Esophagus muscularis mucosa (tissue), 4 donors: ENCODE results near the gene CYP26B1. TPM values are rescaled to one million over a fixed set of nuclear protein-coding genes. Genes with fewer than 3 reads are reported as not detected.

Experiments
- DNase-seq: peaks from one replicate; pipeline ENCODE4 v3.0.0-alpha.2; 2017; ENCODE audit errors: extremely low spot score
- H3K27ac ChIP-seq, 4 donors: fragments of 200-600 bp; sonication (generic); replicated peaks in 1 of 4; 1 replicate in 3 of 4; 2 replicates in 1 of 4; pipeline ENCODE4 v1.5.1; 2016 to 2019; ENCODE audit warnings: mild to moderate bottlenecking in 1 of 4
- H3K27me3 ChIP-seq, 4 donors: fragments of 200-600 bp; sonication (generic); one replicate each; pipeline versions ENCODE4 v1.5.1 to v1.6.0; 2016 to 2019
- H3K36me3 ChIP-seq, 4 donors: fragments of 200-600 bp; sonication (generic); one replicate each; pipeline ENCODE4 v1.5.1; 2016 to 2019
- H3K4me1 ChIP-seq, 4 donors: fragments of 200-600 bp; sonication (generic); one replicate each; pipeline ENCODE4 v1.5.1; 2016 to 2019
- H3K4me3 ChIP-seq, 4 donors: fragments of 200-600 bp; sonication (generic); 1 replicate in 2 of 4; 2 replicates in 2 of 4; pipeline ENCODE4 v1.5.1; 2016 to 2019; ENCODE audit warnings: mild to moderate bottlenecking in 4 of 4, moderate library complexity in 1 of 4
- H3K9me3 ChIP-seq, 4 donors: fragments of 200-600 bp; sonication (generic); 1 replicate in 3 of 4; 2 replicates in 1 of 4; pipeline ENCODE4 v1.5.1; 2016 to 2019
- EP300 ChIP-seq: sonication (generic); formaldehyde crosslinking; IDR thresholded peaks from one replicate; pipeline ENCODE4 v1.6.1; 2017; ENCODE audit warnings: antibody characterized with exemption
- POLR2A ChIP-seq: fragments of 450-650 bp; IDR thresholded peaks from one replicate; pipeline ENCODE4 v1.6.1; 2017; ENCODE audit warnings: antibody characterized with exemption, moderate library complexity, mild to moderate bottlenecking, low read depth
- POLR2AphosphoS5 ChIP-seq, 2 donors: sonication (generic); formaldehyde crosslinking; IDR thresholded peaks; one replicate each; pipeline ENCODE4 v1.6.1; 2017; ENCODE audit warnings: antibody characterized with exemption in 2 of 2
- WGBS: methylation state at CpG from one replicate; pipeline ENCODE4 v1.1.5; 2018; 5-methylcytosine and 5-hydroxymethylcytosine counted together
- intact Hi-C: fragments of 100-400 bp; cut with DNase I; formaldehyde crosslinking; loops from one replicate; pipeline ENCODE4 v1.15.1; 2023
- total RNA-seq, 4 donors: library from RNA; depleted of rRNA; stranded (reverse); fragments of >200 nt; gene quantifications; one replicate each; pipeline versions ENCODE4 v1.1.0 to v1.2.1, GENCODE V29; 2016
- TF ChIP-seq, protein P1 (sequence below), 3 experiments: fragments of 200-600 bp in 2 of 3; fragments of 450-650 bp in 1 of 3; sonication (generic) in 2 of 3; IDR thresholded peaks; one replicate each; pipeline ENCODE4 v1.5.1; 2017 to 2019; ENCODE audit warnings: antibody characterized with exemption in 3 of 3, mild to moderate bottlenecking in 2 of 3, moderate library complexity in 1 of 3

CYP26B1 gene
- total RNA-seq, 4 donors from 2014 or later, result 1.2 to 3.6 (median 2.4) TPM

DNA sequence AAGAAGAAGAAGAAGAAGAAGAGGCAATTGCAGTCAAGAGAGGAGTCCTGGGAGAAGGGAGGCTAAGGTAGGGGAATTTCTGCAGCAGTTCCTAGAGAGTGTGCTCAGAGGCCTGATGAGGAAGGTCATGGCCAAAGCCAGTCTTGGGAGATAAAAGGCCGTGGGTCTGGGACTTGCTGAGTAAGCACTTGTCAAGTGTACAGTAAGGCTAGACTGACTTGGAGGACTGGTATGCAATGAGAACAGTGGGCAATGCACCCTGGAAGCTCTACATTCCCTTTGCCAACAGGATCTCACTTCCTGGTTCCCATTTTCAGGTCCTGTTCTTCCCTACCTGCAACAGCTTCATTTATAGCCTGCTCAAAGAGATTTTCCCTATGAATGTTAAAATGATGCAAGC, 28.6 kb upstream of the CYP26B1 start:
- peaks cover 0 to 46% (median 37%) of the 10 kb centered on the region in 4 donors for H3K36me3 ChIP-seq
- H3K27me3 ChIP-seq, result no peaks in the 10 kb centered on the region
- no peaks in the 10 kb centered on the region for H3K4me1 ChIP-seq
- peak; percentile 68 for DNase-seq
- intact Hi-C loops, result no loop called here
- TF ChIP-seq, protein P1, sequence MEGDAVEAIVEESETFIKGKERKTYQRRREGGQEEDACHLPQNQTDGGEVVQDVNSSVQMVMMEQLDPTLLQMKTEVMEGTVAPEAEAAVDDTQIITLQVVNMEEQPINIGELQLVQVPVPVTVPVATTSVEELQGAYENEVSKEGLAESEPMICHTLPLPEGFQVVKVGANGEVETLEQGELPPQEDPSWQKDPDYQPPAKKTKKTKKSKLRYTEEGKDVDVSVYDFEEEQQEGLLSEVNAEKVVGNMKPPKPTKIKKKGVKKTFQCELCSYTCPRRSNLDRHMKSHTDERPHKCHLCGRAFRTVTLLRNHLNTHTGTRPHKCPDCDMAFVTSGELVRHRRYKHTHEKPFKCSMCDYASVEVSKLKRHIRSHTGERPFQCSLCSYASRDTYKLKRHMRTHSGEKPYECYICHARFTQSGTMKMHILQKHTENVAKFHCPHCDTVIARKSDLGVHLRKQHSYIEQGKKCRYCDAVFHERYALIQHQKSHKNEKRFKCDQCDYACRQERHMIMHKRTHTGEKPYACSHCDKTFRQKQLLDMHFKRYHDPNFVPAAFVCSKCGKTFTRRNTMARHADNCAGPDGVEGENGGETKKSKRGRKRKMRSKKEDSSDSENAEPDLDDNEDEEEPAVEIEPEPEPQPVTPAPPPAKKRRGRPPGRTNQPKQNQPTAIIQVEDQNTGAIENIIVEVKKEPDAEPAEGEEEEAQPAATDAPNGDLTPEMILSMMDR (IDR thresholded peaks at IDR 0.05), result no peak
- TF ChIP-seq EP300 (no peak), POLR2AphosphoS5 (IDR thresholded peaks at IDR 0.05) (no peak), POLR2A (no peak)
- H3K4me3 ChIP-seq, result no peak overlapping the region
- WGBS, result 74% methylated on average over 1 of the region's 1 CpG
- no peak overlapping the region for H3K27ac ChIP-seq
- H3K9me3 ChIP-seq, result no peaks in the 10 kb centered on the region

DNA sequence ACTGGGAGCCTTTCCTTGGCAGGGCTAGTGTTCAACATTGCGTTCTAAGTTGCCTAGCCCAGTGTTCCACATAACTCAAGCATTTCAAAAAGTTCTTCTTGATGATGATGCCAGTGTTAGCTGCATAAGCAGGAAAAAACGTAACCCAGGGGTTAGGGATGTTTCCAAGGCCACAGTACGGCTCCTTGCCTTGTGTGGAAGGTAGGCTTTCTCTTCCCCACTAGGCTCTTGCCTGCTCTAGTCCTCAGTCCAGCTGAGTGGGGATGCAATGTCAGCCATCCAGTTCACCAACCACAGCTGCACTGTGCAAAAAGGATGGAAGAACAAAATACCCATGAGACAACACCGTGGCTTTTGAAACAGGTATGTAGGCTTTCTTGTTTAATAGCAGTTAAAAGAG, 28.0 kb upstream of the CYP26B1 start:
- H3K9me3 ChIP-seq, result no peaks in the 10 kb centered on the region
- H3K27ac ChIP-seq, result no peak overlapping the region
- no peak overlapping the region for H3K4me3 ChIP-seq
- H3K36me3 ChIP-seq, result peaks cover 0 to 46% (median 37%) of the 10 kb centered on the region in 4 donors
- no peaks in the 10 kb centered on the region for H3K27me3 ChIP-seq
- WGBS, result 91% methylated on average over 4 of the region's 4 CpGs
- DNase-seq, result peak; percentile 62
- no peaks in the 10 kb centered on the region for H3K4me1 ChIP-seq
- intact Hi-C loops, result no loop called here
- TF ChIP-seq POLR2AphosphoS5 (IDR thresholded peaks at IDR 0.05), result no peak

DNA sequence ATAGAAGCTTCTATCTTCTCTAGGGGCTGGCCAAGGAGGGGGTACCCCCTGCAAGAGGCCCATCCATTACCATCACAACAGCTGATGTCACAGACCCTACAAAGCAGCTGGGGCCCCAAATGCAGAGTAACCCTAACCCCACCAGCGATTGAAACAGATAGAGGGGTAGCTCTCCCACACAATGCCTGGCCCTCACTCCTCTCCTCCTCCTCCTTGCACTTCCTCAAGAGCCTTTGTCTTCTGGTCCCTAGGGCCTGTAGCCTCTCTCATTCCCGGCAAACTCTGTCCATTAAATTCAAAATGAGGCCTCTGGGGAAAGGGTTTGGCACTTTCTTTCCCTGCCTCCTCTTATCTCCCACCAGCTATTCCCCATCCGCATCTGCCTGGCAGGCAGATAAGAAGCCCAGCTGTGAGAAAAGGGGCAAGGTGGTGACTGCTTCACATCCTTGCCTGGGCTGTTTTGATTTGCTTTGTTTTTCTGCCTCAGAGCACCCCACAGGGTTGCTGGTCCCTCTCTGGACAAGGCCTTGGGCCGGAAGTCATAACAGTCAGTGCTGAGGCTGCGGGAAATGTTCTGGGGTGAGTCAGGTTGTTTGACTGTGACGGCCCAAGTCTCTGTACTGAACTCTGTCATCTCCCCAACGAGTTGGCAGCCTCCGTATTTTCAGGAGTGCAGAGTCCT, 26.1 kb upstream of the CYP26B1 start:
- peak; percentile 79 for DNase-seq
- Histone ChIP-seq H3K4me3 (no peak overlapping the region), H3K4me1 (no peaks in the 10 kb centered on the region), H3K27me3 (no peaks in the 10 kb centered on the region), H3K9me3 (no peaks in the 10 kb centered on the region), H3K27ac (no peak overlapping the region), H3K36me3 (peaks cover 0 to 36% (median 28%) of the 10 kb centered on the region in 4 donors)
- 73% methylated on average over 8 of the region's 8 CpGs for WGBS
- TF ChIP-seq POLR2AphosphoS5 (IDR thresholded peaks at IDR 0.05) (no peak), POLR2A (no peak), EP300 (no peak)
- TF ChIP-seq, protein P1 (IDR thresholded peaks at IDR 0.05), result no peak
- intact Hi-C loops, result no loop called here

DNA sequence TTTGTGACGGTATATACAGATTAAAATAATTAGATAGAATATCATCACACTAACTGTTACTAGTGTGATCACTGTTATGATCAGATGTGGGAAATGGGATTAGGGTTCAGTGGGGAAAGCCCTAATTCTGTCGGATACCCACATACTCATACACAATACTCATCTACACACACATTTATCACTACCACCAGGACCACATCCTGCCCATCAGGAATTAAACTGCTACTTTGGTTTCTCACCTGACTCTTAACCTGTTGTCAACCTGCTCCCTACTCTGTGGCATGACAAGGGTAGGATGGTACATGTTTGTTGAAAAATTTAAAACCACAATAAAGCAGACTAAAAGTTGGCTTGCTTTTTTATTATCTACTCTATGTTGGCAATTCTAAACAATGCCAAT, 24.8 kb upstream of the CYP26B1 start:
- TF ChIP-seq POLR2A (no peak), POLR2AphosphoS5 (IDR thresholded peaks at IDR 0.05) (no peak)
- TF ChIP-seq, protein P1 (IDR thresholded peaks at IDR 0.05), result no peak
- 94% methylated on average over 2 of the region's 2 CpGs for WGBS

DNA sequence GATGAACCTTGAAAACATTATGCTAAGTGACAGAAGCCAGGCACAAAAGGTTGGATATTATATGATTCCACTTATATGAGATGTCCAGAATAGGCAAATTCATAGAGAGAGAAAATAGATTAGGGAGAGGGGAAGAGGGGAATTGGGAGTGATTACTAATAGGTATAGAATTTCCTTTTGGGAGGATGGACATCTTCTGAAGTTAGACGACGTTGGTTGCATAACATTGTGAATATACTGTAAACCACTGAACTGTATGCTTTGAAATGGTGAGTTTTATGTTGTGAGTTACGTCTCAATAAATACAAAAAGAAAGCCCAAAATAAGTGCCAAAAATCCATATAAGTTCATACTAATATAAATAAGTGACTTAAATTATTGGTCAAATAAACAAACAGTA, 18.6 kb upstream of the CYP26B1 start:
- WGBS, result 83% methylated on average over 3 of the region's 3 CpGs
- Histone ChIP-seq H3K4me1 (no peaks in the 10 kb centered on the region), H3K4me3 (no peak overlapping the region), H3K27me3 (no peaks in the 10 kb centered on the region), H3K9me3 (no peaks in the 10 kb centered on the region), H3K36me3 (no peaks in the 10 kb centered on the region), H3K27ac (no peak overlapping the region)
- TF ChIP-seq POLR2AphosphoS5 (IDR thresholded peaks at IDR 0.05), result no peak
- DNase-seq, result no peak
- intact Hi-C loops, result no loop called here

More for the DNA sequence above, 24.8 kb upstream of the CYP26B1 start:
- intact Hi-C loops, result no loop called here
- Histone ChIP-seq H3K4me3 (no peak overlapping the region), H3K27me3 (no peaks in the 10 kb centered on the region), H3K9me3 (no peaks in the 10 kb centered on the region), H3K4me1 (no peaks in the 10 kb centered on the region), H3K36me3 (peaks cover 0 to 23% (median 15%) of the 10 kb centered on the region in 4 donors), H3K27ac (no peak overlapping the region)
- DNase-seq, result peak; percentile 47

DNA sequence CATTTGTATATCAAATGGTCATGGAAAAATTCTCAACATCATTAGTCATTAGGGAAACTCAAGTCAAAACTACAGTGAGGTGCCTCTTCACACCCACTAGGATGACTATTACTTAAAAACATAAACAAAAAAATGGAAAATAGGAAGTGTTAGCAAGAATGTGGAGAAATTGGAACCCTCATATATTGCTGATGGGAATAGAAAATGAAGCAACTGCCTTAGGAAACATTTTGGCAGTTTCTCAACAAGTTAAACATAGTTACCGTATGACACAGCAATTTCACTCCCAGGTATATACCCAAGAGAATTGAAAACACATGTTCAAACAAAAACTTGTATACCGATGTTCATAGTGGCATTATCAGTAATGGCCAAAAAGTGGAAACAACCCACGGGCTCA, 18.1 kb upstream of the CYP26B1 start:
- Histone ChIP-seq H3K4me3 (no peak overlapping the region), H3K4me1 (no peaks in the 10 kb centered on the region), H3K9me3 (no peaks in the 10 kb centered on the region), H3K36me3 (no peaks in the 10 kb centered on the region), H3K27me3 (no peaks in the 10 kb centered on the region), H3K27ac (no peak overlapping the region)
- WGBS, result 91% methylated on average over 3 of the region's 3 CpGs
- DNase-seq, result no peak
- TF ChIP-seq POLR2AphosphoS5 (IDR thresholded peaks at IDR 0.05), result no peak
- TF ChIP-seq, protein P1 (IDR thresholded peaks at IDR 0.05), result no peak
- no peak for TF ChIP-seq POLR2A
- intact Hi-C loops, result no loop called here
